RPMI8226 (cell line): Measurements from ENCODE around the gene AAR2.
A peak's percentile ranks its signal among the peaks of the same experiment; 100 is the strongest.

ENCODE experiments used
- DNase-seq: peaks from one replicate; pipeline ENCODE4 v3.0.0-alpha.2; 2015

AAR2 gene

GRCh38 chr20:36235892-36236785, at the start of gene AAR2:
AAR2 (plus strand) TSS chr20:36236478; CDS start chr20:36239869, 3,391 bp downstream.
- peak; percentile 89 for DNase-seq

DNA sequence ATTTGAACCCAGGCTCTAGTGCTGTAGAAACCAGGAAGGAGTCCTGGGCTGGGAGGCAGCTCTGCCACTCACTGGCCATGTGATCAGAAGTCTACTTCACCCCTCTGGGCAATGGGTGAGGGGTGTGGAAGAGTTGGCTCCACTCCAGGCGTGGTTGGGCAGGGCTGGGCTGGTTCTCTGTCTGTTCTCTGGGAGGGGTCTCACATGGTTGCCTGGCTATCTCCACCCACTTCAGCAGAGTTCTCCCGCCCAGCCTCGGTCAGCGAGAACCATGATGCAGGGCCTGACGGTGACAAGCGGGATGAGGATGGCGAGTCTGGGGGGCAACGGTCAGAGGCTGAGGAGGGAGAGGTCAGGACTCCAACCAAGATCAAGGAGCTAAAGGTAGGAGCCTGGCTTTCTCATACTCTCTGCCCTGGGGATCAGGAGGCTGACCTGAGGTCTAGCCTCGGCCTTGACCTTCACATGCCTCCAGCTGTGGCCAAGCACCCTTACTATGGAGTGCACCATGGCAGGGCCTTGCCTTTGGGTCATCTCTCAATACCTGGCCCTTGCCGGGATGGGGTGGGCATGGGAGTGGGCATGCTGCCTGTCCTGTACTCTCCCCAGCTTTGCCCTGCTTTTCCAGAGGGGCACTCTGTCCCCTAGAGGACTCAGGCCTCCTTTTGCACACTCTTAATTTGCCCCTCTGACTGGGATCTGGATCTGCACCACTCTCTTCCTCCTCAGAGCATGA, 42.1 kb upstream of the AAR2 start:
- no peak for DNase-seq

DNA sequence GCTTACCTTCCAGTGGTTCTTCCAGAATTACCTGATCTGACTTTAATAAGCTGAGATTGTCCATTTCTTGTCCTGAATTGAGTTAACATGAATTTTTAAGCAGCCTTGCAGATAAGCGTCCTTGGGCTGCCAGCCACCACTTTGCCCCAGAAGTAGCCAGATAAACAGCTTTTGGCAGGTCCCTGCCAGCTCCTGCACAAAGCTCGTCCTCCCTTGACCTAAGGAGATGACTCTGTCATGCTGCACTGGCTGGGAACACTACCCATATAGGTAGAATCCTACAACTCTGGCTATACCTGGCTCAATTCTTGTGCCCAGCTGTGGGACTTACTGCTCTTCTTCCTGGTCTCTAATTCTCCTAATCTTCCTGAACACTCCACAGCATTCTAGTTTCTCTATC, 39.6 kb upstream of the AAR2 start:
- DNase-seq: no peak

- DNase-seq: no peak
These were observed 39.0 kb upstream of the AAR2 start for GRCh38 chr20:36197271-36197670.

DNA sequence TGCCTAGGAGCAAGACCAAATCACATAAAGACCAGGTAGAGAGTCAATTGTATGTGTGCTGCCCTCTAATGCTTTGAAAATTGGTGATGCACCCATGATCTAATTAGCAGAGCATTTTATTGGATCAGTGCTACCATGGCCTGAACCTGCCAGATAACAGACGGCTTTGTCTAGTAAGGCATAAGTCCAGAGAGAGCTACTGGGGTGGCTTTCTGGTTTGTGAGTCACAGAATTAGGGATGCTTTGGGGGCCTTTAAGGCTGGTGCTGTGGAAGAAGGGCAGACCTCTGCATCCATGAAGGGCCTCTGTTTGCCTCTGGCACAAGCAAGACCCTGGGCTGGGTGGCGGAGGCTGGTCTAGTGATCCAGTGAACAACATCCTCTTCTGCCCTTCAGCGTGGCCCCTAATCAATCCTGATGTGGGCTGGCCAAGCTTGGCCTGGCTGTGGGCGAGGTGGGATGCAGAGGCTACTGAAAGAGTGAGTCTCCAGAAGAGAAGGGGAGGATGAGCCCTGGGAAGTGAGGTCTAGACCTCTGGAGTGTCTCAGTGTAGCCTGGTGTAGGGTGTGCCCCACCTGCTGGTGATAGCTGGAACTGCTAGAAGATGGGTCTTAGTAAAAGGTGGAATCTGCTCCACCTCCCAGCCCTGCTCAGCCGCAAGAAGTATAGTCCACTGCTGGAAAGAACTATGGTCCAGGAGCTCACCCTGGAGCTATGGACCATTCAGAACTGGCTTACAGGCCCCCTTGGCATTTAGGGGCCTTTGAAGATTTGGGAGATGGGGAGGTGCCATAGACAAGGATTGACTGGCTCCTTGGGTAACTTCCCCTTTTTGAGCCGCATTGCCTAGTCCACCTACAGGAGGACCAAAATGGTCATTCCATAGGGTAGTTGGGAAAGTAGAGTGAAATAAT, 36.7 kb upstream of the AAR2 start:
- peak; percentile 76 for DNase-seq

DNA sequence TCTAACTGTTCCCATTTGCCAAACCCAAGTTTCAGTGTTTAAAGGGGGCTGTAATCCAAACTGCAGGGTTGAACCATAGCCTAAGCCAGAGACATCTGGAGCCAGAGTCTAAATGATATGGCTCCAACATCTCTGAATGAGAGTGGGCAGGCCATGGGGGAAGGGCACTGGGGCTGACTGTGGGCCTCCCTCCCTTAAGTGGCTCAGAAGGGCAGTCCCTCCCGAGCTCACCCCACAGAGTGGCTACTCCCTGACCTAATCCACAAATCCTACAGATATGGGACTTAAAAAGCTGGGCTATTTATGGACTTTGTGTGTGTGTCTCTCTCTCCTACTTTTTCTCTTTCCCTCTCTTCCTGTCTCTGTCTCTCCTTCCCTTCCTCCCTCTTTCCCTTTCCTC, 35.8 kb upstream of the AAR2 start:
- DNase-seq: no peak

DNA sequence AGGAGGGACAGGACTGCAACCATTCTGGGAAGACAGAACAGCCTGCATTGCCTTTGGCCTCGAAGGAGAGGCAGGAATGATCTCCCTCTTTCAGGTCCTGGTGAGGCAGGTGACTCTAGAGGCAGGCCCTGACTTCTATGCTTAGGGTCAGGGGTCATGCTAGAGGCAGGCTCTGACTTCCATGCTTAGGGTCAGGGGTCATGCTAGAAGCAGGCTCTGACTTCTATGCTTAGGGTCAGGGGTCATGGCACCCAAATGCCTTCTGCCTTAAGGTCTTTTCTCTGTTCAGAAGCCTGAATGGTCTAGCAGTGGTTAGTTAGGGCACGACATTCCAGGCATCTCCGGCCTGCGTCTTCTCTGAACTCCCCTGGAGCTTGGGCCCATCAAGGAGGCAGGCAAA, 35.1 kb upstream of the AAR2 start:
- DNase-seq: no peak

DNA sequence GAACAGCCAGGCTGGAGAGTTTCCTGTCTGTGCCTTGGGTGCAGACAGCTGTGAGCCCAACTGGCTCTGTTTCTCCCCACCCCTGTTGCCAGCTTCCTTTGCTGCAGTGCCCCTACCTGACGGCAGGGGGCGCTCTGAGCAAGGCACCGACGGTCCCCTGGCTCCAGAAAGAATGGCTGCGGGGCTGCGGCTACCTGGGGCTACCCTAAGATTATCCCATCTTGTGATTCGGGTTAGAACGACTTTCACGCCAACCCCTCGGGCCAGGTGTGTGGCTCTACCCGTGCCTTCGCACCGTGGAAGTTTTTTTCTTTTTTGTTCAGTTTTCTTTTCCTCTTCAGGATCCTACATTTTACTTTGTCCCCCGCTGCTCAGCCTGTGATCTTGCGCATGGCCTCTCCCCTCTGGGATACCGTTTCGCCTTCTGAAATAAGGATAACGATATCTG, 33.4 kb upstream of the AAR2 start:
- peak; percentile 74 for DNase-seq

- no peak for DNase-seq
These were observed 32.4 kb upstream of the AAR2 start for GRCh38 chr20:36203861-36204260.

GRCh38 chr20:36205026-36205425, 31.3 kb upstream of the AAR2 start:
- no peak for DNase-seq

DNA sequence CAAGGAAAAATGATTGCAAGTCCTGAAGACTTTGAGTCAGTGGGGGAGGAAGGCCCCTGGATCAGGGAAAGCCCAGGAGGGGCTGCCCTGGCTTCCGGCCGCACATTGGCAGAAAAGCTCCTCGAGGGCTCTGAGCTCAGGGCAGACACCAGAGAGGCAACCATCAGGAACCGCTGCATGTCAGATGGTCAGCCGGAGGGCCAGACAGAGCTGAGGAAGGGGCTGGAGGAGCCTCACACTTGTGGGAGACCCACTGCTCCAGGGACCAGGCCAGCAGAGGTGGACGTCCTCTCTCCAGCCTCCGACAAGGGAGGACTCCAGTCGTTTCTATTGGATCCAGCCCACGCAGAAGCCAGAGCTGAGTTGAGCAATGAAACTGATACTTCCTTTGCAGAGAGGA, 30.2 kb upstream of the AAR2 start:
- DNase-seq: no peak

GRCh38 chr20:36206641-36207040, 29.6 kb upstream of the AAR2 start:
- no peak for DNase-seq

- no peak for DNase-seq
These were observed 28.7 kb upstream of the AAR2 start for GRCh38 chr20:36207602-36208001.

- no peak for DNase-seq
These were observed 28.0 kb upstream of the AAR2 start for GRCh38 chr20:36208257-36208656.

DNA sequence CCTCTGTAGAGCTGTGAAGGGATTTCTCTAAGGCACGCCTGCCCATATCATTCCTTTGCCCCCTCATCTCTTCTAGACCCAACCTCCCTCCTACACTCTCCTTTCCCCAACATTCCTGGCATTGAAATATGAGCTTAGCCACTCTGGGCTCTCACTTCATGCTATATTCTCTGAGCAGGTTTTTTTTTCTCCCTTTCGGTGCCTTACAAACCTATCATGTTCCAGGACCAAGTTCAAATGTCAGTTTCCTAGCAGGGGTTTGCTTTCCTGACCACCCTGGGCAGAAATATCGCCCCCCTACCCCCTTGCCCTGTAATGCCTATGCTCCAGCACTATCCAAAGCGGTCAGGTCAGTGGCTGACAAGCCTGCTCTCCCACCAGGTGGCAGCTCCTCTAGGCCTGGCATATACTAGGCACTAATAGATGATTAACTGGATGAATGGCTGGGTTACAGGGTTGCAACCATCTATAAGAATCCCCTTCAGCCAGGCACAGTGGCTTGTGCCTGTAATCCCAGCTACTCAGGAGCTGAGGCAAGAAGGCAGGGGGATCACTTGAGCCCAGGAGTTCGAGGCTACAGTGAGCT, 25.7 kb upstream of the AAR2 start:
- DNase-seq: no peak

GRCh38 chr20:36213362-36213761, 22.9 kb upstream of the AAR2 start:
- DNase-seq: no peak

DNA sequence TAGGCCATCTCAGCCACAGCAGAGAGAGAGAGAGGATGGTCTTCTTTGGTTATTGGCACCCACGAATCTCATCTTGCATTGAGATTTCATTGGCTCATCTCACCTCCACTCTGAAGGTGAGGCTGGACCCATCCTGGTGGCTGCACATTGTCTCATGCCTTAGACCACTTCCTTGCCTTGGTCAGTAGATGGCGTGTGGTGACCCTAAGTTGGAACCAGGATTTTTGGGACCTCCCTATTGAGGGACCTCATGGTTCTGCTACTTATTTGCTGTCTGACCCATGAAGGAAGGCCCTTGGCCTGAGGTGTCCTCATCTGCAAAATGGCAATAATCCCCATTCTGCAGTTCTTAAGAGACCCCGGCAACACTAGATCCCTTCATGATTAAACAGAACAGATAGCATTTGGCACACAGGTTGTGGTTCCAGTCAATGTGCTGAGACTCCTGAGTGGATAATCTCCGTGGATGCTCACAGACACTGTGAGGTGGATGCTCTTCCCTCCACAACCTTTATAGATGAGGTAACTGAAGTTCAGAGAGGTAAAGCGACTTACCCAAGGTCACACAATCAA, 21.5 kb upstream of the AAR2 start:
- peak; percentile 15 for DNase-seq

GRCh38 chr20:36215778-36216177, 20.5 kb upstream of the AAR2 start:
- DNase-seq: no peak

DNA sequence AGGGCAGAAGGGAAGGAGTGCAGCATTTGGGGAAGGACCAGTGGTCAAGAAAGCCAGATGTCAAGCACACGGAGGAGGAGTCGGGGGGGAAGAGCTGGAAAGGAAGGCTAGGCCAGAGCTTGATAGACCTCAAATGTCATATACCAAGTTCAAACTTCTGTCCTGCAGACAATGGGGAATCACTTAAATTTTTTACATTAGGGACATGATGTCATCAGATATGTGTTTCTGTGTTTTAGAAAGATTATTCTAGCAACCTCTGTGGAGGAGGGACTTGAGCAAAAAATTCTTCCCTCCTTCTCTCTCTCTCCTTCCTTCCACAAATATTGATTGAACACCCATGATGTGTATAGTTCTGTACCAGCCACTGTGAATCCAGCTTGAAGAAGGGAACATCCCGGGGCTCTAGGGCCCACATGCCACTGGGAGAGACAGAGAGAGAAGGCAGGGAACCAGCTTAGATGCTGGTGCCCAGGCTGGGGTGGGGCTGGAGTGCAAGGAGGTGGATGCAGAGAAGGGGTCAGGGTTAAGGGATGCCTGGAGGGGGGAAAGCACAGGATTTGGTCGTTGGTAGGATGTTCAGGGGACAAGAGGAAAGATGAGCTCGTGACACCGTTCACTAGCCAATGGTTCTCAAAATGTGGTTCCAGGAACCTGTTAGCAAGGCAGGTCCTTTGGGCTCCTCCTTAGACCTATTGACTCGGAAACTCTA, 19.8 kb upstream of the AAR2 start:
- DNase-seq: no peak

GRCh38 chr20:36217226-36217625, 19.1 kb upstream of the AAR2 start:
- DNase-seq: peak; percentile 27

DNA sequence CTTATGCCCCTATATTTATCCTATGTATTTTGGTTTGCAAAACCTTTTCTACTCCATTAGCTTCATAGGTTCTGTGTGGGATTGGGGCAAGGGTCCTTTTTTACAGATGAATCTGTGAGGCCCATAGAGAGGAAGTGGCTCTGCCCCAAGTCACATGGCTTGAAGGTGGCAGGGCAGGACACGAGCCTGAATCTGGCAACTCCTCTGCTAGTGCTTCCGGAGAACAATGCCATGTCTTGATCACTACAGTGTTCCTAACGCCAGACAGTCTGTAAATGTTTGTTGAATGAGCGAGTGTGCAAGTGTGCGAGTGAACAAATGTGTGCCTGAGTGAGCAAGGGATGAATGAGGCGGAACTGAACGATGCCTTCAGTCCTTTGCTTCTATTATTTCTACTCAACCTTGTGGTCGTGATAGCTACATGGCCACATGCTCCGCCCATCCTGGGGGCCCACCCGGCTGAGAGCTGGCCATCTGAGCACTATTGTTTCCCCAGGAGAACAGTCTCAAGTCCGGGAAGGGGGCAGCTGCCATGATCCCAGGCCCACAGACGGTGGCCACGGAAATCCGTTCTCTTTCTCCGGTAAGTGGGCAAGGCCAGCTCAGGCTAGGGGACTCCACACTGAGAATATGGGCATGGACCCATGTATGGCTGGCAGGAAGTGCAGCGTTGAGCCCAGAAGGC, 17.8 kb upstream of the AAR2 start:
- DNase-seq: no peak
